NCI-H1694 treated with DMSO at 0.1 percent for 48 hours (cell line): ENCODE data around the gene CELF5.
A peak's percentile ranks its signal among the peaks of the same experiment; 100 is the strongest.

Experiments used
- DNase-seq: peaks from one replicate; lab custom pipeline; 2025; lab: John Stamatoyannopoulos, UW

Gene CELF5

DNA sequence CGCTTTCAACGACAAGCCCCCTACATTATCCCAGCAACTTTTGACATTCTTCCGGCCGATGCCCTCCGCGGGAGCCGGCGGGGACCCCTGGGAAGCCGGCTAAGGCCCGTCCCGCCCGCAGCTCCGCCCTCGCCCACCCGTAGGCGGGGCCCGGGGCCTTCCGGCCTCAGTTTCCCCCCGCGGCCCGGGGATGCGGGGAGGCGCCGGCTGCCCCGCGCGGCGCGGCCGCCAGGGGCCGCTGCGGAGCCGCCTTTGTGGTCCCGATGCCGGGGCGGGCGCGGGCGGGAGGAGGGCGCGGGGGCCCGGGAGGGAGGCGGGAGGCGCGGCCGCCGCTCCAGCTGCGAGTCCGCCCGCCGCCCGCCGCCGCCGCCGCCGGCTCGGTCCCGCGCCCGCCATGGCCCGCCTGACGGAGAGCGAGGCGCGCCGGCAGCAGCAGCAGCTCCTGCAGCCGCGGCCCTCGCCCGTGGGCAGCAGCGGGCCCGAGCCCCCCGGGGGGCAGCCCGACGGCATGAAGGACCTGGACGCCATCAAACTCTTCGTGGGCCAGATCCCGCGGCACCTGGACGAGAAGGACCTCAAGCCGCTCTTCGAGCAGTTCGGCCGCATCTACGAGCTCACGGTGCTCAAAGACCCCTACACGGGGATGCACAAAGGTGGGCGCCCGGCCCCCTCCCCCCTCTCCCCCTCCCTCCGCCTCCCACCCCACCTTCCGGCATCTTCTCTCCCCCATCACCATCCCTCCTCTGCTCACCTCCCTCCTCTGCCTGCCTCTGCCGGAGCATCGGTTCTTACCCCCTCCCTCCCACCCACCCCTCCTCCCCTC is at the start of gene CELF5:
Gene CELF5, plus strand, starts transcription at position 316 of the 823 bp plus-strand sequence. Its CDS starts 79 bp downstream, at position 395.
- no peak for DNase-seq

DNA sequence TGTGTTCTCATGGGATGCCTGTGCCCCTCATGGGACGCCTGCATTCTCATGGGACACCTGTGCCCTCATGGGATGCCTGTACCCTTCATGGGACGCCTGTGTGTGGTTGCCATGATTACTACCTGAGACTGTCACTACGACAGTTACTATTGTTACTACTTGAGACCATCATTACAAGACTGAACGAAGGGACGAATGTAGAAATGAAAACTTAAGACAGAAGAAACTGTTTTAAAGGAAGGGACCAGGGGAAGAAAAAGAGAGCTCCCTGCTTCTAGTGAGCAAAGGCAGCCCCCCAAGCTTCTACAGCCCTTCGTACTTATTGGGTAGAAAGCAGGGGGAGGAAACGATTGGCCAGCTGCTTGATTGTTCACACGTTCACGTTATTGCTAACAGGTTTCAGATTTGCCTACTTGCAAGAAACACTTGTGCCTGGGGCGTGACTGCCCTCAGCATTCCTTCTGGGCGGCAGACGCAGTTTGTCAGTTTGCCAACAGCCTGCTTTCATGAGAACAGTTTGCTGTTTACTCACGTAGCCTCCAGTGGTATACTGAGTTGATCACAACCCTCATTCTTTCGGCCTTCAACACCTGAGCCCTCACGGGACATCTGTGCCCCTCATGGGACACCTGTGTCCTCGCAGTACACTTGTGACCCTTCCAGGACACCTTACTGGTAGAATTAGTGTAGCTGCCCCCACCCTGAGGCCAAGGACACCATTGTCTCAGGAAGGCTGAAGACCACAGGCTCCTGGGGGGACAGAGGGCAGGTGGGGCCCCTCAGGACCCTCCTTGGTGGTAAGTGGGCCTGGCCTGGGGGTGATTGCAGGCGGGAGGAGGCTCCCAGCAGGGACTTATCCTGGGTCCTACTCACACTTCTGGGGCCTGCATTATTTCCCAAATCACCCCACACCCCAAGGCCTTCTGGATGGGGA is 48.4 kb upstream of the CELF5 start:
- DNase-seq, result no peak

DNA sequence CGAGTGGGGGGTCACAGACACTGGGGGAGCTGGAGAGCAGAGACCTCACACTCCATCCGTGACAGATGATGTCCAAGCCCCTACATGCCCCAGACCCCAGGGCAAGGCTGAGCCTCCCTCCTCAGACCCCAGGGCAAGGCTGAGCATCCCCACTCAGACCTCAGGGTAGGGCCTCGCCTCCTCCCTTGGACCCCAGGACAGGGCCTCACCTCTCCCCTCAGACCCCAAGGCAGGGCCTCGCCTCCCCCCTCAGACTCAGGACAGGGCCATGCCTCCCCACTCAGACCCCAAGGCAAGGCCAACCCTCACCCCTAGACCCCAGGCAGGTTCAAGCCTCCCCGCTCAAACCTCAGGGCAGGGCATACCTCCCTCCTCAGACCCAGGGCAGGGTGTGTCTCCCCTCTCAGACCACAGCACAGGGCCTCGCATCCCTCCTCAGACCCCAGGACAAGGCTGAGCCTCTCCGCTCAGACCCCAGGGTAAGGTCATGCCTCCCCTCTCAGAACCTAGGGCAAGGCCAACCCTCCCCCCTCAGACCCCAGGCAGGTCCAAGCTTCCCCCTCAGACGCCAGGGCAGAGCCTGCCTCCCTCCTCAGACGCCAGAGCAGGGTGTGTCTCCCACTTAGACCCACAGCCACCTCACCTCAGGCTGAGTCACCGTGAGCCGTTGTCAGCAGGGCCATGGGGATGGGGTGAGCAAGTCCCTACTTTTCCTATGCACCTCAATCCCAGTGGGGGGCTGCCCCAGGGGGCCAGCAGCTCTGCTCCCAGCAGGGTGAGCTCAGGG is 47.6 kb upstream of the CELF5 start:
- DNase-seq, result no peak

DNA sequence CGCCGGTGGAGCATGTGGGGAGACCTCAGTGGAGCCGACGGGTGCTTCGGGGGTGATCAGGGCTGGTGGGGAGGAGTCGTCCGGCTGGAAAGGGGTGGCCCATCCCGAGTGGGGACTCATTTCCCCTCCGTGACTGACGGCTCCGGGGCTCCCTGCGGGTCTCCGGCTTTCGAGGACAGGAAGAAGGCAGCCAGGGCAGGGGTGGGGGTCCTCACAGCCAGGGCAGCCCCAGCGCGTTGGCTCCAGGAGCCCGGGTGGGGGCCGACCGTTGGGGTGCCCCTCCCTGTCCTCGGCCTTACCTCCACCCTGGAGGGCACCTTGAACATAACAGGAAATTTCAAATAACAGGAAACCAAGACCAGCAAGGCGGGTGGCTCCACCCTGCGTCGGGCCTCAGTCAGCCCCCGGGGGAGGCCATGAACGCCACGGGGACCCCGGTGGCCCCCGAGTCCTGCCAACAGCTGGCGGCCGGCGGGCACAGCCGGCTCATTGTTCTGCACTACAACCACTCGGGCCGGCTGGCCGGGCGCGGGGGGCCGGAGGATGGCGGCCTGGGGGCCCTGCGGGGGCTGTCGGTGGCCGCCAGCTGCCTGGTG is 46.0 kb upstream of the CELF5 start, which contains the start of gene S1PR4:
Gene S1PR4, plus strand, starts transcription at position 393 of the 596 bp plus-strand sequence. Its CDS starts 24 bp downstream, at position 417.
- no peak for DNase-seq

DNA sequence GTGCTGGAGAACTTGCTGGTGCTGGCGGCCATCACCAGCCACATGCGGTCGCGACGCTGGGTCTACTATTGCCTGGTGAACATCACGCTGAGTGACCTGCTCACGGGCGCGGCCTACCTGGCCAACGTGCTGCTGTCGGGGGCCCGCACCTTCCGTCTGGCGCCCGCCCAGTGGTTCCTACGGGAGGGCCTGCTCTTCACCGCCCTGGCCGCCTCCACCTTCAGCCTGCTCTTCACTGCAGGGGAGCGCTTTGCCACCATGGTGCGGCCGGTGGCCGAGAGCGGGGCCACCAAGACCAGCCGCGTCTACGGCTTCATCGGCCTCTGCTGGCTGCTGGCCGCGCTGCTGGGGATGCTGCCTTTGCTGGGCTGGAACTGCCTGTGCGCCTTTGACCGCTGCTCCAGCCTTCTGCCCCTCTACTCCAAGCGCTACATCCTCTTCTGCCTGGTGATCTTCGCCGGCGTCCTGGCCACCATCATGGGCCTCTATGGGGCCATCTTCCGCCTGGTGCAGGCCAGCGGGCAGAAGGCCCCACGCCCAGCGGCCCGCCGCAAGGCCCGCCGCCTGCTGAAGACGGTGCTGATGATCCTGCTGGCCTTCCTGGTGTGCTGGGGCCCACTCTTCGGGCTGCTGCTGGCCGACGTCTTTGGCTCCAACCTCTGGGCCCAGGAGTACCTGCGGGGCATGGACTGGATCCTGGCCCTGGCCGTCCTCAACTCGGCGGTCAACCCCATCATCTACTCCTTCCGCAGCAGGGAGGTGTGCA is 45.3 kb upstream of the CELF5 start:
- DNase-seq, result no peak

DNA sequence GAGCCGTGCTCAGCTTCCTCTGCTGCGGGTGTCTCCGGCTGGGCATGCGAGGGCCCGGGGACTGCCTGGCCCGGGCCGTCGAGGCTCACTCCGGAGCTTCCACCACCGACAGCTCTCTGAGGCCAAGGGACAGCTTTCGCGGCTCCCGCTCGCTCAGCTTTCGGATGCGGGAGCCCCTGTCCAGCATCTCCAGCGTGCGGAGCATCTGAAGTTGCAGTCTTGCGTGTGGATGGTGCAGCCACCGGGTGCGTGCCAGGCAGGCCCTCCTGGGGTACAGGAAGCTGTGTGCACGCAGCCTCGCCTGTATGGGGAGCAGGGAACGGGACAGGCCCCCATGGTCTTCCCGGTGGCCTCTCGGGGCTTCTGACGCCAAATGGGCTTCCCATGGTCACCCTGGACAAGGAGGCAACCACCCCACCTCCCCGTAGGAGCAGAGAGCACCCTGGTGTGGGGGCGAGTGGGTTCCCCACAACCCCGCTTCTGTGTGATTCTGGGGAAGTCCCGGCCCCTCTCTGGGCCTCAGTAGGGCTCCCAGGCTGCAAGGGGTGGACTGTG is 44.6 kb upstream of the CELF5 start:
- no peak for DNase-seq

DNA sequence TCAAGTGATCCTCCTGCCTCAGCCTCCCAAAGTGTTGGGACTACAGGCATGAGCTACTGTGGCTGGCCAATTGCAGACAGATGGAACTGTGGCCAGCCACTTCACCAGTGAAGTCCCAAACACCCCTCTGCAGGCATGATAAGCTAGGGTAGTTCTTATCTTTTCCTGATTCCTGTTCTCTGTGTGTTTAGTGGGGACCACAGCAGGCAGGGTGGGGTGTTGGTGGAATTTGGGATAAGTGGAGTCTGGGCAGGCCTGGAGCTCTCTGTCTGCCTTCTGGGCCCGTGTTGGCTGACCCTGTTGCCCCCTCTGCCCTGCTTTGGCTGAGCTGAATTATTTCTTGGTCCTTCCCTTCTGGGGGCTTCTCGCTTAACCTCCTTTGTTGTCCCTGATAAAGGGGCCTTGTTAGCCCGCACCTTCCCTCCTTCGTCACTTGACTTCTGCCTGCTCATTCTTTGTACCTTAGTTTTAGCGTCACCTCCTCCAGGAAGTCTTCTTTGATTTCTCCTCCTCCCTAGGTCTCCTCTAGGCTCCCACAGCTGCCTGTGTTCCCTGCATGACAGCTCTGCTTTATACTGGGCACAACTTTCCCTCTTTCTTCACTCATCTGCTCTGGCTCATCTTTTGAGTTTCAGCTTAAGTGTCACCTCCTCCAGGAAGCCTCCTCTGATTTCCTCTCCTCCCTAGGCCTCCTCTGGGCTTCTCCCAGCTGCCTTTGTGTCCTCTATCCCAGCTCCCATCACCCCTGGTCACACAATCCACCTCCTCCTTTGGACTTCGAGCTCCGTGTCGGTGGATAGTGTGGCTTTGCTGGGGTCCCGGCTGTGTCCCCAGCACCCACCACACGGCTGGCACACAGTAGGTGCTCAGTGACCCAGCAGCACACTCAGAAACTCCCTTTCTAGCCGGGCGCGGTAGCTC is 40.5 kb upstream of the CELF5 start:
- DNase-seq, result no peak

DNA sequence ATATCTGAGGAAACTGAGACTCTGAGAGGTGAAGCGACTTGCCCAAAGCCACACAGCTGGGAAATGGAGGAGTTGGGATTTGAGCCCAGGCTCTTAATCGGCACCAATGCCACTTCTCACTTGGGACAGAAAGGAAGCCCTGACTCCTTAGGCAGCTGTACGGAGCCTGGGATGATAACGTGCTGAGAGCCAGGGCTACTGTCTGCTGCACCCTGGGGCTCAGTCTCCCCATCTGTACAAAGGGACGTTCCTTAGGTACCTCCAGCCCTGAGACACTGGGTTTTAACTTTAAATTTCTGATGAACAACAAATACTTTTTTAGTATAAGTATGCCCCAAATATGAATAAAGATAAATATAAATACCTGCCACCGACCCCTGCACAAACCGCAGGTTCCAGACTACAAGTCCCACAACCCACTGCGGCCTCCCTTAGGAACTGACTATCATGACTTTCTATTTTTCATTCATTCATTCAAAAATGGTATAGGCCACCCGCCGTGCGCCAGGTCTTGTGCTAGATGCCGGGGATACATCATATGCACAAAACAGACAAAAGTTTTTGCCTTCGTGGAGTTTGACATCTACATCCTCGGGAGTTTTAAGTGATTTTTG is 39.5 kb upstream of the CELF5 start:
- peak; percentile 91 for DNase-seq

DNA sequence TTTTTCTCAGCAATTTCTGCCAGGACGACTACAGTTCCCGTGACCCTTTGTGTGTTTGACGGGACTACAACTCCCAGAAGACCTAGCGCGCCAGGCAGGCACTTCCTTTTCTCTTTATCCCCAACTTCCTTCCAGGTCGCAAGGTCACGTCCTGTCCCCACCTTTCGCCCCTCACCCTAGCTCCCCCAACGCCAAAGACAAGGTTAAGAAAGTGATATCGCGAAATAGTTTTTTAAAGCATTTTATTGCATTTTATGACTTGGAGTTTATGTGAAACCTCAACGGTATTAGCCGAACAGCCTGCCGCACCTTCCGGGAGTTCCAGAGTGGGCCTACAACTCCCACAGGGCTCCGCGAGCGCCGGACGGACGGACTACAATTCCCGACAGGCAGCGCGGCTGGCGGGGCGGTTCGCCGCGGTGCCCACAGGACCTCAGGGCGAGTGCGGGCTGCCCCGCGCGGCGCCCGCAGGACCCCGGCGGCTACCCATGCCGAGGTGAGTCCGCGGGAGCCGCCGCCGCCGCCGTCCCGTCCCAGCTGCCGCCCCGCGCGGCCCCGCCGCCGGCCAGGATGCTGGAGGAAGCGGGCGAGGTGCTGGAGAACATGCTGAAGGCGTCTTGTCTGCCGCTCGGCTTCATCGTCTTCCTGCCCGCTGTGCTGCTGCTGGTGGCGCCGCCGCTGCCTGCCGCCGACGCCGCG is 38.9 kb upstream of the CELF5 start, which contains the start of gene NCLN:
Gene NCLN, plus strand, starts transcription at position 470 of the 699 bp plus-strand sequence. Its CDS starts 101 bp downstream, at position 571.
- DNase-seq, result peak; percentile 97

DNA sequence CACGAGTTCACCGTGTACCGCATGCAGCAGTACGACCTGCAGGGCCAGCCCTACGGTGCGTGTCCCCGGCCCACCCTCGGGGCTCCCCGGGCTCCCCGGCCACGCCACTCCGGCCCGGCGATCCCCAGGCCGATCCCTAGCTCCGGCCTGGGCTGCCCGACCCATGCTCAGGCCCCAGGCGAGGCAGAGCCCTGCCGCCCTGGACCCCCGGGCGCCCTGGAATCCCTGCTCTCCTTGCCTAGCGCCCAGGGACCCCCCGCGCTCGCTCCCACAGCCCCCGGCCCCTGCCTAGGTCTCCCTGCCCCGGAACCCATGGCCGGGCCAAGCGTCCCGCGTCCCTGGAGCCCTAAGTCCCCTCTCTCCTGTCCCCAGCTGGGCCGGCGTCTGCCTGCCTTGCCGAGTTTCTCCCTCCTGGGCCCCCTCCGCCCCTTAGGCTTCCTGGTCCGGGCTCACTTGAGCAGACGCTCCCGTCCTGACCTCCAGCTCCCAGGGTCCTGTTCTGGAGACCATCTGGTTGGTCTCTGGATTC is 38.2 kb upstream of the CELF5 start:
- DNase-seq, result no peak

DNA sequence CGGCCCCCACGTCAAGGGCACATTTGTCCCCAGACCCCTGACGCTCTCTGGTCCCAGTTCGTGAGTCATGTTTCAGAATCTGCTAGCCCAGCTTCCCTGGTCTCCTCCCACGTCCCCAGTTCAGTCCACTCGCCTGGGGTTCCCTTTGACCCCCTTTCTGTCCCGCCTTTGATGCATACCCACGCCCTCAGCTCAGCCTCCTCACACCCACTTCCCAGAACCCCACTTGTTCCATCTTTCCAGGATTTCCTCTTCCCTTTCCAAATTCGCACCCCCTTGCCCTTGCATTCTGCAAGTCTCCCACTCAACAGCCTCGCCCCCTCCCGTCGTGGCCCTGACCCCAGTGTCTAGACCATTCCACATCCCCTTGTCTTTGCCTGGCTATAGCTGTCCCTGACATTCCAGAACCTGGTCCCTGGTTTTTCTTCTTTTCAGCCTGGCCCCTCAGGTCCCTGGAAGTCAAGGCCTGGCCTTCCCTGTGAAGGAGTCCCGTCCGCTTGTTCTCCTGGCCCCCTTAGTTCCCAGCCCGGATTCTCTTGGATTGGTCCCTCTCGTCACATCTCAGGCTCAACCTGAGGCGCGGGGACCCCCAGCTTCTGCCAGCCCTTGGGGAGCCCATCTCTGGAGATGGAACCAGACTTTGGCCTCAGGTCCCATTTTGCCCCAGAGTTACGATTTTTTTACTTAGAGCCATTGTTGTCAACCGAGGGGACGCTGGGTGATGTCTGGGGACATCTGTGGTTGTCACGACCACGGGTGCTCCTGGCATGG is 37.4 kb upstream of the CELF5 start:
- DNase-seq, result no peak

DNA sequence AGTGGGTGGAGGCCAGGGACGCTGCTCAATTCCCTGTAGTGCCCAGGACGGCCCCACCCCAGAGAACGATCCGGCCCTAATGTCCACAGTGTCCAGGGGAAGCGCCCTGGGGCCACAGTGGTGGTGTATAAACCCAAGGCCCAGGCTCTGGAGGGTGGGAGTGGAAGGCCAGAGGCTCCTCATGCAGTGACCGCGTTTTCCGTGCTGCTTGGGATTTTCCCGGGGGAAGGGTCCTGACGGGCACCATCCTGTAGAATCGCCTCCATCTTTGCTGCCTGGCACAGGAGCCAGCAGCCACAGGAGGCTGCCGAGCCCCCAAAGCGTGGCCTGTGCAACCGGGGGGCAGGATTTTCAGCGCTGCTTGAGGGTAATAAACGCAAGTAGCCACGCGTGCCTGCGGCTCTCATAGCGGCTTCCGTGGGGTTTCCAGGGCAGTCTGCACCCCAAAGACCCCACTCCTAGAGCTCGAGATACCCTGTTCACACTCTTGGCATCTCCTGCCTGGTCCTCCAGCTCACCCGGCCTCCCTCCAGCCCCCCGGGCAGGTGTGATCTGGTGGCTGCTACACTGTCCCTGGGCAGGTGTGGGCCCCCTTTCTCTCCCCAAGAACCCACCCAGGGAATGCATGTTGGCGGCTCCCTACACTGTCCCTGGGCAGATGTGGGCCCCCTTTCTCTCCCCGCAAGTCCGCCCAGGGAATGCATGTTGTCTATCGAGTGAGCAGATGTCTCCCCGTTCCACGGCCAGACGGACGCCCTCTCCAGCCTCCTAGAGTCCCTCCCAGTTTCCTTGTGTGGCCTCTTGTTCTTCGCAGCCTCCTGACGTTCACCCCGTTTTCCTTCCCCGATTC is 36.6 kb upstream of the CELF5 start:
- no peak for DNase-seq

DNA sequence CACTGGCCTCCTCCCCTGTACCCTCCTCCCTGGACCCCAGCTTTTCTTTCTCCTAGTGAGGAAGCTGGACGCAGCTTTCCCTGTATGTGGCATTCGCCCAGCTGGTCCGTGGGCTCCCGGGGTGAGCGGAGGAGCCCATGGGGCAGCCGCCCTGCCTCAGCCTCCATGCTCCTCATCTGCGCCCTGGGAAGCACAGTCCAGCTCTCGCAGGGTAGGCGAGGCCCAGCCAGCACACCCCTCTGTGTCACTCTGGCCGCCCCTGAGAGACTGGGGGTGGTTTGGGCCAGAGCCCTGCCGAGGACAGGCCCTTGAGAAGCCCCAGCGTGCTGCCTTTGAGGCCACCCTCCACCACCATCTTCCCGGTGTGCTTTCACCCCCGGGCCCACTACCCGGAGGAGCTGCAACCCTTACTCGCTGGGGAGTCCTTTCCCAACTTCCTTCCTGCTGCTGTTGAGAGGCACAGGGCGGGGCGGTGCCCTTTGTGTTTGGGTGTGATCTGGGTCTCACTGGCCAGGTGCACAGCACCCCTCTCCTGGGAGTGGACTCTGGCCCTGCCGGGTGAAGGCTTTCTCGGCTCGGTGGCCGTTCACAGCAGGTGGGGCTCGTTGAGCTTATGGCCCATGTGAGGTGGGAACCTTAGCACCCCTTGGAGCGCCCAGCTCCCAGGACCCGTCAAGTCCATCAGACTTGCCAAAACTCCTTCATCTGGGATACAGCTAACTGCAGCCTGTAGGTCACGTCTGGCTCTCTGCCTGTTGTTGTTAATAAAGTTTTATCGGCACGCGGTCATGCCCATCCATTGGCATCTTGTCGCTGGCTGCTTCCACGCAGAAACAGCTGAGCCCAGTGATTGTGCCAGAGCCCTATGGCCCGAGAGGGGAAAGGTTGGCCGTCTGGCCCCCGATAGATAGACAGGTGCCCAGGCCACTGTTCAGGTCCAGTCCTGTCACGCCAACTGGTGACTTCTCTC is 35.5 kb upstream of the CELF5 start:
- no peak for DNase-seq

DNA sequence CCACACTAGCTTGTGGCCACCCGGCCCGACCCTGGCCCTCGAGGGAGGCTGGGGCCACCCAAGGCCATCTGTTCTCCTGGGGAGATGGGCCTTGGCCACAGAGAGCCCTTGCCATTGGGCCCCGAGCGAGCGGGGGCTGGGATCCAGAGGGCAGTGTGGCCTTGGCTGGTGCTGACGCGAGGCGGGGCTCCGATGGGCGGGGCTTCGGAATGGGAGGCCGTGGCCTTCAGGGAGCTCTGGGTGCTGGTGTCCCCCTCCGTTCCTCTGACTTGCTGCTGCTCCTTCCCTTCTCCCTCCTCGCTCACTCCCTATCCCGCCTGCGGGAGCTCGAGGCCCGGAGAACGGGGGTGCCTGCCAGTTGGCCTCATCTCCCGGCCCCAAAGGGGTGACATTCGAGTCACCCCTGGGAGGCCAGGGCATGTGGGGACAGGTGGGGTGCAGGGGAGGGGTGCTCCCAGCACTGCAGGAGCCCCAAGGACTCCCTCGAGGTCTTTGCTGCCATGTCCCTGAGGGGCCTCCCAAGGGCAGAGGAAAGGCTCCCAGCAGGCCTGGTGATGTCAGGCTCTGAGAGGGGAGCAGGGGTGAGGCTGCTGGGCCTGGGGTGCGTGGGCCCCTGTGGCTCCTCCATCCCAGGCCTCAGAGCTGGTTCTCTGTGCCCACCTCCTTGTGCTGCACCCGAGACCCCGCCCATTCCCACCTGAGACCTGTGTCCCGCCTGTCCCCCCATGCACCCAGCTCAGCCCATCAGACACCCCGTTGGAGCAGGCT is 34.6 kb upstream of the CELF5 start:
- no peak for DNase-seq
